Measurements from ENCODE around the gene LRMDA. TPM values are rescaled to one million over a fixed set of nuclear protein-coding genes. Genes with fewer than 3 reads are reported as not detected.

LRMDA gene
- total RNA-seq, 1 experiment from 2014 or later, result not detected

- H4K20me1 ChIP-seq (ENCODE audit: insufficient read depth, low read depth, low read length), result no peaks in the 10 kb centered on the region
- no peak overlapping the region for H2AFZ ChIP-seq (ENCODE audit: low read length)
- H3K27me3 ChIP-seq (ENCODE audit: low read length), result no peaks in the 10 kb centered on the region
- H3K27ac ChIP-seq (ENCODE audit: low read length), result no peak overlapping the region
- no peaks in the 10 kb centered on the region for H3K36me3 ChIP-seq (ENCODE audit: insufficient read depth, low read length)
- DNase-seq, result no peak
- no peaks in the 10 kb centered on the region for H3K79me2 ChIP-seq (ENCODE audit: low read length)
- H3K9me2 ChIP-seq (replicated peaks; ENCODE audit: insufficient read depth, low read length), result no peaks in the 10 kb centered on the region
- H3K9ac ChIP-seq (ENCODE audit: low read length), result no peak overlapping the region
- no peaks in the 10 kb centered on the region for H3K9me3 ChIP-seq (ENCODE audit: low read length)
- H3K4me2 ChIP-seq (ENCODE audit: low read depth, low read length, poor library complexity, severe bottlenecking), result no peak overlapping the region
- no peaks in the 10 kb centered on the region for H3K4me1 ChIP-seq (ENCODE audit: low read length)
- no peak overlapping the region for H3K4me3 ChIP-seq (ENCODE audit: low read length)
These were observed 430.2 kb downstream of the LRMDA start for GRCh38 chr10:75861582-75861981.

DNA sequence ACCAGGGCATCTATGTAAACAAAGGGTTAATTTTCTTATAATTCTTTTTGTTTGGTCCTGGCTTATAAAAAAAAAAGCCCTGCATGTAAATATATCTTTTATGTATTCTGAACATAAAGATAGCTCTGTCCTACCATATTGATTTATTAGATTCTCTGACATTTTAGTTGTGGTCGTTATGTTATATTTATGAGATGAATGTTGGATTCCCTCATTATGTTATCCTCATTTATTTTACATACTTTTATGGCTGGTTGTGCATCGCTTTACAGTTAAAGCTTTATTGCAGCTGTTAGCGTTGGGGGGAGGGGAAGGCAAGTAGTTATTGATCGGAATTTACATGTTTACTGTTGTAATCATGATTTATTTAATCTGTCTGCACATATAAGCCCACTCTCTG is 431.5 kb downstream of the LRMDA start:
- no peaks in the 10 kb centered on the region for H3K79me2 ChIP-seq (ENCODE audit: low read length)
- H3K4me1 ChIP-seq (ENCODE audit: low read length), result no peaks in the 10 kb centered on the region
- H3K9me2 ChIP-seq (replicated peaks; ENCODE audit: insufficient read depth, low read length), result no peaks in the 10 kb centered on the region
- H3K27me3 ChIP-seq (ENCODE audit: low read length), result no peaks in the 10 kb centered on the region
- DNase-seq, result no peak
- no peak overlapping the region for H2AFZ ChIP-seq (ENCODE audit: low read length)
- no peaks in the 10 kb centered on the region for H3K9me3 ChIP-seq (ENCODE audit: low read length)
- H3K9ac ChIP-seq (ENCODE audit: low read length), result no peak overlapping the region
- no peaks in the 10 kb centered on the region for H3K36me3 ChIP-seq (ENCODE audit: insufficient read depth, low read length)
- H3K27ac ChIP-seq (ENCODE audit: low read length), result no peak overlapping the region
- H3K4me2 ChIP-seq (ENCODE audit: low read depth, low read length, poor library complexity, severe bottlenecking), result no peak overlapping the region
- no peaks in the 10 kb centered on the region for H4K20me1 ChIP-seq (ENCODE audit: insufficient read depth, low read depth, low read length)
- no peak overlapping the region for H3K4me3 ChIP-seq (ENCODE audit: low read length)

DNA sequence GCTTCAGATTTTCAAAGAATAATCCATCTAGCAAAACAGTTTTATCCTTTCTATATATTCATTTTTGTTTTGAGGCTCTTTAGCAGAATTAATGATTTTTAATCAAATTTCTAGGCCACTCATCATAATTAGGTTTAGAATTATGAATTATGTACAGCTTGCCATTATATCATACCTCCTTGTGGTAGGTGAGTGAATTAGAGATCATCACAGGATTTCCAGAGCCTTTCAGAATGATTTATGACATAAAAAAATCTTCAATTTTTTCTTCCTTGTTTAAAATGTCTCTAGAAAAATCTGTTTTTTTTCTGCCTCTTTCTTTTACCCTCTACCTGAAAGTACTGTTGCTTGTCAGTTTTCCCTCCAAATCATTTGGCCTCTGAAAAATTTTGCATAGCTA is 433.3 kb downstream of the LRMDA start:
- no peaks in the 10 kb centered on the region for H3K9me2 ChIP-seq (replicated peaks; ENCODE audit: insufficient read depth, low read length)
- no peak overlapping the region for H3K9ac ChIP-seq (ENCODE audit: low read length)
- no peaks in the 10 kb centered on the region for H4K20me1 ChIP-seq (ENCODE audit: insufficient read depth, low read depth, low read length)
- H3K27ac ChIP-seq (ENCODE audit: low read length), result no peak overlapping the region
- DNase-seq, result no peak
- no peaks in the 10 kb centered on the region for H3K79me2 ChIP-seq (ENCODE audit: low read length)
- H2AFZ ChIP-seq (ENCODE audit: low read length), result no peak overlapping the region
- no peak overlapping the region for H3K4me3 ChIP-seq (ENCODE audit: low read length)
- no peaks in the 10 kb centered on the region for H3K9me3 ChIP-seq (ENCODE audit: low read length)
- no peak overlapping the region for H3K4me2 ChIP-seq (ENCODE audit: low read depth, low read length, poor library complexity, severe bottlenecking)
- no peaks in the 10 kb centered on the region for H3K36me3 ChIP-seq (ENCODE audit: insufficient read depth, low read length)
- no peaks in the 10 kb centered on the region for H3K4me1 ChIP-seq (ENCODE audit: low read length)
- no peaks in the 10 kb centered on the region for H3K27me3 ChIP-seq (ENCODE audit: low read length)

- H3K9me2 ChIP-seq (replicated peaks; ENCODE audit: insufficient read depth, low read length), result no peaks in the 10 kb centered on the region
- no peaks in the 10 kb centered on the region for H4K20me1 ChIP-seq (ENCODE audit: insufficient read depth, low read depth, low read length)
- no peak overlapping the region for H3K27ac ChIP-seq (ENCODE audit: low read length)
- H3K9me3 ChIP-seq (ENCODE audit: low read length), result no peaks in the 10 kb centered on the region
- DNase-seq, result no peak
- no peak overlapping the region for H3K4me2 ChIP-seq (ENCODE audit: low read depth, low read length, poor library complexity, severe bottlenecking)
- no peak overlapping the region for H2AFZ ChIP-seq (ENCODE audit: low read length)
- H3K4me1 ChIP-seq (ENCODE audit: low read length), result no peaks in the 10 kb centered on the region
- H3K36me3 ChIP-seq (ENCODE audit: insufficient read depth, low read length), result no peaks in the 10 kb centered on the region
- no peaks in the 10 kb centered on the region for H3K27me3 ChIP-seq (ENCODE audit: low read length)
- H3K4me3 ChIP-seq (ENCODE audit: low read length), result no peak overlapping the region
- H3K79me2 ChIP-seq (ENCODE audit: low read length), result no peaks in the 10 kb centered on the region
- H3K9ac ChIP-seq (ENCODE audit: low read length), result no peak overlapping the region
These were observed 434.2 kb downstream of the LRMDA start for GRCh38 chr10:75865413-75866299.

DNA sequence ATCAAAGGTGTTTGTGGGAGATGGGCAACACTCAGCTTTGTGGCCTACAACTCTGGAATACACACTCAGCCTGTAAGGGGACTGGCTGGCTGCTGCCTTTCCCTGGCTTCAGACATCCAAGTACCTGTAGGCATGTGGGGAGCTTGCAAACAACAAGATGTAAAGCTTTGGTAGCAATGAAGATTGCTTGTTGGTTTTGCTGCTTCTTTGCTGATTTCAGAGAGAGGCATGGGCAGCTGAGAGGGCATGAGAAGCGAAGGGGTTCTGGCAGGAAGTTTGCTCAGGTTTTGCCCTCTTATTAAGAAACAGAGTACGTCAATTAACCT is 434.8 kb downstream of the LRMDA start:
- Histone ChIP-seq H3K9me2 (replicated peaks; ENCODE audit: insufficient read depth, low read length) (no peaks in the 10 kb centered on the region), H3K4me3 (ENCODE audit: low read length) (no peak overlapping the region), H4K20me1 (ENCODE audit: insufficient read depth, low read depth, low read length) (no peaks in the 10 kb centered on the region), H3K27ac (ENCODE audit: low read length) (no peak overlapping the region), H3K9me3 (ENCODE audit: low read length) (no peaks in the 10 kb centered on the region), H3K79me2 (ENCODE audit: low read length) (no peaks in the 10 kb centered on the region), H2AFZ (ENCODE audit: low read length) (no peak overlapping the region), H3K4me1 (ENCODE audit: low read length) (no peaks in the 10 kb centered on the region), H3K27me3 (ENCODE audit: low read length) (no peaks in the 10 kb centered on the region), H3K4me2 (ENCODE audit: low read depth, low read length, poor library complexity, severe bottlenecking) (no peak overlapping the region), H3K9ac (ENCODE audit: low read length) (no peak overlapping the region), H3K36me3 (ENCODE audit: insufficient read depth, low read length) (no peaks in the 10 kb centered on the region)
- DNase-seq, result no peak

DNA sequence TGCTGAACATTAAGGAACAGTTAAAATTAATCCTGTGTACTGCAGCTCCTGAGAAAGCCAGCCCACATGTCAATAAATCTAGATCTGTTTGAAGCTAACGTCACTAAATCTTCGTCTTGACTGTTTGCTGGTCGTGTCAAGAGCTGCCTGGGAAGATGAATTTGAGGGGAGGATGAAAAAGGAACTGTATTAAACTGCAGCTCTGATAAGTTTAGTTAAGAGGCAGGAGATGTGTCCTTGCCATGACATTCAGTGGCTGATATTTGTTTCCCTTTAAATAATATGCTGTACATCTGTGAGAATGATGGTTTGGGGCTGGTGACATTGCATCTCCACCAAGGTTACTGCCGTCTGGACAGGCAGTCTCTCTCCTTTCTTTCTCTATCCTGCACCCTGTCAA is 435.3 kb downstream of the LRMDA start:
- Histone ChIP-seq H4K20me1 (ENCODE audit: insufficient read depth, low read depth, low read length) (no peaks in the 10 kb centered on the region), H3K4me3 (ENCODE audit: low read length) (no peak overlapping the region), H3K27me3 (ENCODE audit: low read length) (no peaks in the 10 kb centered on the region), H3K9me3 (ENCODE audit: low read length) (no peaks in the 10 kb centered on the region), H3K27ac (ENCODE audit: low read length) (no peak overlapping the region), H3K36me3 (ENCODE audit: insufficient read depth, low read length) (no peaks in the 10 kb centered on the region), H3K79me2 (ENCODE audit: low read length) (no peaks in the 10 kb centered on the region), H3K4me2 (ENCODE audit: low read depth, low read length, poor library complexity, severe bottlenecking) (no peak overlapping the region), H3K9me2 (replicated peaks; ENCODE audit: insufficient read depth, low read length) (no peaks in the 10 kb centered on the region), H3K9ac (ENCODE audit: low read length) (no peak overlapping the region), H2AFZ (ENCODE audit: low read length) (no peak overlapping the region), H3K4me1 (ENCODE audit: low read length) (no peaks in the 10 kb centered on the region)
- no peak for DNase-seq

- Histone ChIP-seq H2AFZ (ENCODE audit: low read length) (no peak overlapping the region), H3K4me1 (ENCODE audit: low read length) (no peaks in the 10 kb centered on the region), H3K79me2 (ENCODE audit: low read length) (no peaks in the 10 kb centered on the region), H4K20me1 (ENCODE audit: insufficient read depth, low read depth, low read length) (no peaks in the 10 kb centered on the region), H3K9me2 (replicated peaks; ENCODE audit: insufficient read depth, low read length) (no peaks in the 10 kb centered on the region), H3K27ac (ENCODE audit: low read length) (no peak overlapping the region), H3K9ac (ENCODE audit: low read length) (no peak overlapping the region), H3K4me2 (ENCODE audit: low read depth, low read length, poor library complexity, severe bottlenecking) (no peak overlapping the region), H3K4me3 (ENCODE audit: low read length) (no peak overlapping the region), H3K9me3 (ENCODE audit: low read length) (no peaks in the 10 kb centered on the region), H3K36me3 (ENCODE audit: insufficient read depth, low read length) (no peaks in the 10 kb centered on the region), H3K27me3 (ENCODE audit: low read length) (no peaks in the 10 kb centered on the region)
- no peak for DNase-seq
These were observed 437.1 kb downstream of the LRMDA start for GRCh38 chr10:75868574-75868973.

DNA sequence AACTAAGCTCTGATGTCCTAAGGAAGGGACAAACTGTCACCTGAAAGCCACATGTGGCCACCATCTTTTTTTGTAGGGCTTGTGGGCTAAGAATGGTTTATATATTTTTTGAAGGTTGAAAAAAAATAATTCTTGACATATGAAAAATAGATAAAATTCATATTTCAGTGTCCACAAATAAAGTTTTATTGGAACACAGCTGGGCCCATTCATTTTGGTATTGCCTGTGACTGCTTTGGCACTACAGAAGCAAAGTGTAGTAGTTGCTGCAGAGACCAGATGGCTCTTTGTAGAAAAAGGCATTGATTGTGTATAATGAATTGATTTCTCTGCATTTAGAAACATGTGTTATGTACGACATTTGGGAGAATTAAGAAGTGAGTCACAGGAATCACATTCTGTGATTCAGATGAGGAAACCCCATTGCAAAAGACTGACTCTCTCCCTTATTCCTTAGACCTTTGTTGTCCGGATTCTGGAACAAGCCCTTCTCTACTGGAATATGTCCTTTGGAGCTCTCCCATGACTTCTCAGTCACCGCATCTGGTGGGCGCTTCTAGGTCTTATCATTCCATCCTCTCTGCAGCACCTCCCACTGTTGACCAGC is 438.7 kb downstream of the LRMDA start:
- no peaks in the 10 kb centered on the region for H3K9me2 ChIP-seq (replicated peaks; ENCODE audit: insufficient read depth, low read length)
- peak; percentile 19 for DNase-seq
- H3K4me3 ChIP-seq (ENCODE audit: low read length), result no peak overlapping the region
- no peaks in the 10 kb centered on the region for H4K20me1 ChIP-seq (ENCODE audit: insufficient read depth, low read depth, low read length)
- H3K4me2 ChIP-seq (ENCODE audit: low read depth, low read length, poor library complexity, severe bottlenecking), result no peak overlapping the region
- no peak overlapping the region for H3K9ac ChIP-seq (ENCODE audit: low read length)
- no peak overlapping the region for H3K27ac ChIP-seq (ENCODE audit: low read length)
- H3K36me3 ChIP-seq (ENCODE audit: insufficient read depth, low read length), result no peaks in the 10 kb centered on the region
- H3K9me3 ChIP-seq (ENCODE audit: low read length), result no peaks in the 10 kb centered on the region
- no peak overlapping the region for H2AFZ ChIP-seq (ENCODE audit: low read length)
- no peaks in the 10 kb centered on the region for H3K27me3 ChIP-seq (ENCODE audit: low read length)
- H3K4me1 ChIP-seq (ENCODE audit: low read length), result no peaks in the 10 kb centered on the region
- no peaks in the 10 kb centered on the region for H3K79me2 ChIP-seq (ENCODE audit: low read length)
